Ovary (tissue), 10 donors: ENCODE measurements around the gene RALGPS1. TPM values are rescaled to one million over a fixed set of nuclear protein-coding genes. Genes with fewer than 3 reads are reported as not detected.
A peak's percentile ranks its signal among the peaks of the same experiment; 100 is the strongest.

Source experiments
- DNase-seq, 5 donors: peaks; one replicate each; pipeline ENCODE4 v3.0.0-alpha.2; 2019 to 2020
- H3K27ac ChIP-seq, 2 donors: fragments of 200-600 bp; one replicate each; pipeline versions ENCODE4 v1.5.1 to v1.8.0; 2019 to 2022
- H3K27me3 ChIP-seq: fragments of 200-600 bp; one replicate; pipeline ENCODE4 v1.8.0; 2022
- H3K36me3 ChIP-seq: fragments of 200-600 bp; sonication (generic); one replicate; pipeline ENCODE4 v1.5.1; 2019
- H3K4me1 ChIP-seq: one replicate; pipeline ENCODE4 v1.8.1; 2013; ENCODE audit warnings: mild to moderate bottlenecking, moderate library complexity; ENCODE audit not compliant: insufficient read depth
- H3K4me3 ChIP-seq: fragments of 200-600 bp; sonication (generic); one replicate; pipeline ENCODE4 v1.5.1; 2017
- H3K9me3 ChIP-seq, 2 donors: fragments of 200-600 bp in 1 of 2; sonication (generic) in 1 of 2; one replicate each; pipeline versions ENCODE4 v1.5.1 to v1.8.1; 2013 to 2019; ENCODE audit warnings: mild to moderate bottlenecking in 1 of 2, moderate library complexity in 1 of 2
- CTCF ChIP-seq, 3 donors: fragments of 450-650 bp in 2 of 3; fragments of 200-600 bp in 1 of 3; IDR thresholded peaks; one replicate each; pipeline versions ENCODE4 v1.5.1 to v1.8.0; 2016 to 2022; ENCODE audit warnings: antibody characterized with exemption in 3 of 3, mild to moderate bottlenecking in 1 of 3
- EP300 ChIP-seq: sonication (generic); formaldehyde crosslinking; IDR thresholded peaks from one replicate; pipeline ENCODE4 v1.6.1; 2017; ENCODE audit warnings: antibody characterized with exemption
- POLR2A ChIP-seq: fragments of 450-650 bp; IDR thresholded peaks from one replicate; pipeline ENCODE4 v1.6.1; 2017; ENCODE audit warnings: antibody characterized with exemption, mild to moderate bottlenecking, moderate library complexity
- WGBS, 3 donors: extraction: QIAGEN DNeasy Blood & Tissue Kit in 1 of 3; methylation state at CpG; one replicate each; pipeline versions ENCODE4 v1.1.5 to v1.1.7; 2013 to 2017; 5-methylcytosine and 5-hydroxymethylcytosine counted together
- intact Hi-C, 4 donors: fragments of 100-400 bp; cut with DNase I; formaldehyde crosslinking; loops; one replicate each; pipeline versions ENCODE4 v1.11.0 to v1.15.1; 2022 to 2023
- long read RNA-seq, 3 donors: library from polyadenylated mRNA in 2 of 3; unstranded in 2 of 3; transcript quantifications; one replicate each; pipeline ENCODE4 v2.0.0 and lab custom pipeline, GENCODE V29; 2021 to 2026
- polyA plus RNA-seq, 2 donors: library from polyadenylated mRNA; stranded (reverse); fragments of 200-250 nt in 1 of 2; fragments of 350-450 nt in 1 of 2; fragmentation: Illumina TruSeq in 1 of 2; extraction: RNeasy Lipid Tissue Mini Kit (QIAGEN cat#74804) in 1 of 2; gene quantifications; one replicate each; pipeline ENCODE4 v1.2.3, GENCODE V29; 2013 to 2014
- total RNA-seq, 7 donors: library from RNA; depleted of rRNA in 2 of 7; stranded (reverse); fragments of >200 nt in 2 of 7; fragmentation: NEBNext Ultra II Directional in 3 of 7; extraction: Animal tissue kit (Norgen Biotek cat#: 25700) in 3 of 7; gene quantifications; one replicate each; pipeline versions ENCODE4 v1.1.0 to v1.2.4, GENCODE V29; 2016 to 2023
- donor health status: DM: no; HTN: no; CAD: no; lungs with moderate emphysema.
- donor health status: DM: no; HTN: no; CAD: no.
- donor health status: Bipolar disorder and iron deficiency.
- donor health status: DM: yes; HTN: yes; CAD: no.
- donor health status: DM: no; HTN: no; CAD: no.
- donor health status: DM: yes; HTN: yes; CAD: no.

The RALGPS1 gene, protein sequence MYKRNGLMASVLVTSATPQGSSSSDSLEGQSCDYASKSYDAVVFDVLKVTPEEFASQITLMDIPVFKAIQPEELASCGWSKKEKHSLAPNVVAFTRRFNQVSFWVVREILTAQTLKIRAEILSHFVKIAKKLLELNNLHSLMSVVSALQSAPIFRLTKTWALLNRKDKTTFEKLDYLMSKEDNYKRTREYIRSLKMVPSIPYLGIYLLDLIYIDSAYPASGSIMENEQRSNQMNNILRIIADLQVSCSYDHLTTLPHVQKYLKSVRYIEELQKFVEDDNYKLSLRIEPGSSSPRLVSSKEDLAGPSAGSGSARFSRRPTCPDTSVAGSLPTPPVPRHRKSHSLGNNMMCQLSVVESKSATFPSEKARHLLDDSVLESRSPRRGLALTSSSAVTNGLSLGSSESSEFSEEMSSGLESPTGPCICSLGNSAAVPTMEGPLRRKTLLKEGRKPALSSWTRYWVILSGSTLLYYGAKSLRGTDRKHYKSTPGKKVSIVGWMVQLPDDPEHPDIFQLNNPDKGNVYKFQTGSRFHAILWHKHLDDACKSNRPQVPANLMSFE
- total RNA-seq = 10 to 100 TPM in 1 of 7 donors, 1 to 10 TPM in 6; 3.2 to 13.1 (median 7.1) TPM
- polyA plus RNA-seq = 1 to 10 TPM; 2.3 to 6.6 TPM
- long read RNA-seq, donor 1, partial matches to known transcripts = 0 of 3 reads
- long read RNA-seq, donor 1, other reads (novel, unspliced or antisense) = 3 of 3 reads
- long read RNA-seq, donor 2, partial matches to known transcripts = 0 of 1 reads
- long read RNA-seq, donor 2, other reads (novel, unspliced or antisense) = 0 of 1 reads
- long read RNA-seq, donor 3, partial matches to known transcripts = 1 of 4 reads
- long read RNA-seq, donor 3, other reads (novel, unspliced or antisense) = 3 of 4 reads

DNA sequence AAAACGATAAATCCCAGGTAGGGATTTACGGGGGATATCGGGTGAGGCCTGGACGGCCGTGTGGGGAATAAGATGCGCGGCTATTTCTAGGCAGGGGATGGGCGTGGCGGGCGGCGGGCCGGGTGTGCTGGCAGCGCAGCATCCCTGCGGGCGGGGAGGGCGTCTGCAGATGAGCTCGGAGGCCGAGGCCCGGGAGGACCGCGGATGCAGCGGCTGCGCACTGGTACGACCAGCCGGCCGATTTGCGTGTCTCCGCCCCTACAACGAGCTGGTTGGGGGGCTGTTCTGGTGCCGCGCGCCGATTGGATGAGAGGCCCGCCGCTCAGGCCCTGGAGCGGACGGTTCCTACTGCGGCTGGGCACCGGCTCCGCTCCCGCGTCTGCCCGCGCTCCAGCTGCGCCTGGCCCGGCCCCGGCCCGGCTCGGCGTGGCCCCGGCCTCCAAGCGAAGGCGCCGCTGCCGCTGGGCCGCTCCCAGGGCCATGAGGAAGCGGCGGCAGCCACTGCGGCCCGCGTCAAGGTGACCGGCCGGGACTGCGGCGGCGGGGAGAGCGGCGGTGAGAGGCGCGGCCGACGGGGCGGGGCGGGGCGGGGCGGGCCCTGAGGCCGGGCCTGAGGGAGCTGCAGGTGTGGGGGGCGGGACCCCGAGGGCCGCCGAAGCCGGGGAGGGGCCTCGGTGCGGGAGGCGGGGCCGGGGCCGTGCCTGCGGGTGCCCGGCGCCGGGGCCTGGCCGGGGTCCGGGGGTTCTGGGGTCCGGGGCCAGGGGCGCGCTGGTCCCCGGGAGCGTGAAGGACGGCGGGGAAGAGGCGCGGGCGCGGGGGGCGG lies at the start of gene RALGPS1:
RALGPS1 (plus strand) TSS at position 325 of the 823 bp plus-strand sequence. CDS start 47,508 bp downstream, outside the sequence.
- intact Hi-C loops = no loop called here
- peaks cover 2% of the 10 kb centered on the region for H3K4me1 ChIP-seq

DNA sequence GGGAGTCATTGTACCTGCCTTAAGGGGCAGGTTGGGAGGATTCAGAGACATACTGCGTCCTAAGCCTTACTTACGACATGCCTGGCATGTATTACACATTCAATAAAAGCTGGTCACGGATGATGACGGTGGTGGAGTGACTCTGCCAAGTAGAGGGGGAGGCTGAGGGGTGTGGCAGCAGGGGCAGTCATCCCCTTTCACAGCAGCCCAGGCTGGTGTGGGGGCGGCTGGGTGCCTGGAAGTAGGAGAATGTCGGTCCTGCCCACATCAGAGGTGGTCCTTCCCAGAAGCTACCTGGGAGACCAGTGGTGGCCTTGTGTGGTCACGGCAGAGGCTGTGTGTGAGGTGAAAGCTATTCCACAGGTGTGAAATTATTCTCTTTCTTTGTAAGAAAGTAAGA lies 45.2 kb upstream of the RALGPS1 start:
- WGBS, 3 donors = 81 to 87% (median 83%) methylated on average over 7 of the region's 7 CpGs
- TF ChIP-seq EP300 (no peak), CTCF (IDR thresholded peaks at IDR 0.05) (no peak), POLR2A (no peak)
- no peaks in the 10 kb centered on the region for H3K4me1 ChIP-seq
- no peaks in the 10 kb centered on the region for H3K27me3 ChIP-seq
- no peaks in the 10 kb centered on the region for H3K9me3 ChIP-seq
- intact Hi-C loops = no loop called here
- DNase-seq = no peak
- no peaks in the 10 kb centered on the region for H3K36me3 ChIP-seq
- no peak overlapping the region for H3K27ac ChIP-seq
- H3K4me3 ChIP-seq = no peak overlapping the region

More for the DNA sequence above, at the start of gene RALGPS1:
- Histone ChIP-seq H3K4me3 (peak within 1 kb of the TSS; percentile 61), H3K27me3 (no peaks in the 10 kb centered on the region), H3K27ac (peak within 1 kb of the TSS in 1 of 2 donors; percentile 46), H3K36me3 (no peaks in the 10 kb centered on the region), H3K9me3 (no peaks in the 10 kb centered on the region)
- WGBS, 3 donors = 0 to 1% (median 1%) methylated on average over 45 to 105 of the region's 105 CpGs
- TF ChIP-seq CTCF (IDR thresholded peaks at IDR 0.05) (no peak), EP300 (no peak), POLR2A (no peak)
- peak; percentile 92 to 97 (median 93) for DNase-seq

GRCh38 chr9:126872516-126872915 lies 42.1 kb upstream of the RALGPS1 start:
- DNase-seq = no peak
- no peak overlapping the region for H3K27ac ChIP-seq
- peaks cover 1% of the 10 kb centered on the region for H3K4me1 ChIP-seq
- no peaks in the 10 kb centered on the region for H3K36me3 ChIP-seq
- intact Hi-C loops = no loop called here
- H3K9me3 ChIP-seq = no peaks in the 10 kb centered on the region
- TF ChIP-seq POLR2A = no peak
- no peak for TF ChIP-seq CTCF (IDR thresholded peaks at IDR 0.05)
- TF ChIP-seq EP300 = no peak
- H3K4me3 ChIP-seq = no peak overlapping the region
- no peaks in the 10 kb centered on the region for H3K27me3 ChIP-seq
- 85 to 91% (median 89%) methylated on average over 4 of the region's 4 CpGs for WGBS, 3 donors
